Heart left ventricle (tissue), 13 donors: ENCODE data around the gene ABCA7.

Experiments
- CTCF ChIP-seq, 12 donors: fragments of 200-600 bp; sonication (generic) in 4 of 12; IDR thresholded peaks; one replicate each; pipeline versions ENCODE4 v1.5.0 to v1.8.0; 2018 to 2022; ENCODE audit warnings: antibody characterized with exemption in 12 of 12, mild to moderate bottlenecking in 5 of 12
- POLR2A ChIP-seq, 2 donors: fragments of 450-650 bp; IDR thresholded peaks; one replicate each; pipeline ENCODE4 v1.6.1; 2017; ENCODE audit warnings: antibody characterized with exemption in 2 of 2, mild to moderate bottlenecking in 2 of 2, moderate library complexity in 2 of 2
- donor health status: ischemic (EF 13 %, LVEDD 7.1; RV severe dilation, severe dysfunction).
- donor health status: DM: no; HTN: yes; CAD: no.
- donor health status: DM: no; HTN: no; CAD: no.
- donor health status: ischemic (EF 25% LVEDD 6.9; RV normal size, moderate dysfunction).
- donor health status: ischemic (EF 25% LVEDD 5.7; RV mildly dilated, moderate dysfunction).
- donor health status: ischemic (EF 35%, LVEDD 5.7; RV mildly dilated, moderate dysfunction).
- donor health status: nonischemic (EF 11% LVEDD 7.7; RV severe dilation, severe dysfunction).
- donor health status: DM: yes; HTN: yes; CAD: no.
- donor health status: PGD.
- donor health status: ischemic (EF 29% LVEDD 5.4; RV normal size, mild dysfunction).
- donor health status: nonischemic (EF 23%, LVEDD 6.1; RV moderate dilation, normal function).

- TF ChIP-seq POLR2A (IDR thresholded peaks at IDR 0.05) (no peak), CTCF (IDR thresholded peaks at IDR 0.05) (no peak)
These were observed 74.1 kb downstream of the ABCA7 start for GRCh38 chr19:1113986-1114483.
